ENCODE data around the gene STRN. TPM values are rescaled to one million over a fixed set of nuclear protein-coding genes. Genes with fewer than 3 reads are reported as not detected.

Gene STRN
- total RNA-seq, 1 donor from 2014 or later = 25.7 TPM

- TF ChIP-seq CTCF (IDR thresholded peaks at IDR 0.05; ENCODE audit: unreplicated experiment) = no peak
- no peak for DNase-seq (ENCODE audit: low spot score in 2 of 2, unreplicated experiment in 2 of 2)
- peak overlapping the region; percentile 10 for H3K27ac Mint-ChIP-seq
- no peaks in the 10 kb centered on the region for H3K27me3 Mint-ChIP-seq (ENCODE audit: low read depth)
- no peak overlapping the region for H3K4me3 Mint-ChIP-seq
- peaks cover 35% of the 10 kb centered on the region for H3K36me3 Mint-ChIP-seq
- peaks cover 17% of the 10 kb centered on the region for H3K9me3 Mint-ChIP-seq
- H3K4me1 Mint-ChIP-seq = no peaks in the 10 kb centered on the region
These were observed 107.6 kb downstream of the STRN start for GRCh38 chr2:36858551-36859365.

GRCh38 chr2:36857713-36858112 is 108.6 kb downstream of the STRN start:
- no peaks in the 10 kb centered on the region for H3K4me1 Mint-ChIP-seq
- peaks cover 27% of the 10 kb centered on the region for H3K36me3 Mint-ChIP-seq
- no peak for DNase-seq (ENCODE audit: low spot score in 2 of 2, unreplicated experiment in 2 of 2)
- H3K27ac Mint-ChIP-seq = no peak overlapping the region
- no peak overlapping the region for H3K4me3 Mint-ChIP-seq
- TF ChIP-seq CTCF (IDR thresholded peaks at IDR 0.05; ENCODE audit: unreplicated experiment) = no peak
- H3K27me3 Mint-ChIP-seq (ENCODE audit: low read depth) = no peaks in the 10 kb centered on the region
- peaks cover 8% of the 10 kb centered on the region for H3K9me3 Mint-ChIP-seq

- no peaks in the 10 kb centered on the region for H3K27me3 Mint-ChIP-seq (ENCODE audit: low read depth)
- H3K4me1 Mint-ChIP-seq = no peaks in the 10 kb centered on the region
- H3K9me3 Mint-ChIP-seq = no peaks in the 10 kb centered on the region
- TF ChIP-seq CTCF (IDR thresholded peaks at IDR 0.05; ENCODE audit: unreplicated experiment) = no peak
- H3K36me3 Mint-ChIP-seq = peaks cover 21% of the 10 kb centered on the region
- H3K27ac Mint-ChIP-seq = no peak overlapping the region
- no peak for DNase-seq (ENCODE audit: low spot score in 2 of 2, unreplicated experiment in 2 of 2)
- H3K4me3 Mint-ChIP-seq = no peak overlapping the region
These were observed 110.9 kb downstream of the STRN start for GRCh38 chr2:36855429-36855828.

- Mint-ChIP-seq H3K4me1 (no peaks in the 10 kb centered on the region), H3K36me3 (peaks cover 29% of the 10 kb centered on the region), H3K27ac (no peak overlapping the region)
These were observed 112.1 kb downstream of the STRN start for GRCh38 chr2:36854241-36854640.

GRCh38 chr2:36849265-36849664 is 117.1 kb downstream of the STRN start:
- Mint-ChIP-seq H3K4me1 (no peaks in the 10 kb centered on the region), H3K4me3 (no peak overlapping the region), H3K27ac (no peak overlapping the region), H3K9me3 (no peaks in the 10 kb centered on the region), H3K27me3 (ENCODE audit: low read depth) (no peaks in the 10 kb centered on the region), H3K36me3 (peaks cover 27% of the 10 kb centered on the region)
- TF ChIP-seq CTCF (IDR thresholded peaks at IDR 0.05; ENCODE audit: unreplicated experiment) = no peak
- DNase-seq (ENCODE audit: low spot score in 2 of 2, unreplicated experiment in 2 of 2) = no peak

More at GRCh38 chr2:36854241-36854640, 112.1 kb downstream of the STRN start:
- DNase-seq (ENCODE audit: low spot score in 2 of 2, unreplicated experiment in 2 of 2) = no peak
- TF ChIP-seq CTCF (IDR thresholded peaks at IDR 0.05; ENCODE audit: unreplicated experiment) = no peak
- no peak overlapping the region for H3K4me3 Mint-ChIP-seq
- H3K27me3 Mint-ChIP-seq (ENCODE audit: low read depth) = no peaks in the 10 kb centered on the region
- H3K9me3 Mint-ChIP-seq = no peaks in the 10 kb centered on the region
